Mesothelial cell of epicardium (in vitro differentiated cells): Measurements from ENCODE around the gene WDR83. TPM values are rescaled to one million over a fixed set of nuclear protein-coding genes. Genes with fewer than 3 reads are reported as not detected.

Experiments
- DNase-seq, 2 experiments: peaks; one replicate each; pipeline ENCODE4 v3.0.0; 2021; ENCODE audit warnings: low spot score in 2 of 2; ENCODE audit not compliant: unreplicated experiment in 2 of 2
- H3K27ac Mint-ChIP-seq: 2 replicates; pipeline ENCODE4 v1.8.0; 2021; ENCODE audit warnings: mixed read lengths
- H3K27me3 Mint-ChIP-seq: 2 replicates; pipeline ENCODE4 v1.8.0; 2021; ENCODE audit warnings: low read depth, mixed read lengths
- H3K36me3 Mint-ChIP-seq: 2 replicates; pipeline ENCODE4 v1.8.0; 2021; ENCODE audit warnings: mixed read lengths
- H3K4me1 Mint-ChIP-seq: 2 replicates; pipeline ENCODE4 v1.8.0; 2021; ENCODE audit warnings: mixed read lengths
- H3K4me3 Mint-ChIP-seq: 2 replicates; pipeline ENCODE4 v1.8.0; 2021; ENCODE audit warnings: mild to moderate bottlenecking, moderate library complexity, mixed read lengths
- H3K9me3 Mint-ChIP-seq: 2 replicates; pipeline ENCODE4 v1.8.0; 2021; ENCODE audit warnings: mixed read lengths
- CTCF ChIP-seq: fragments of 200-600 bp; sonication (generic); IDR thresholded peaks from one replicate; pipeline ENCODE4 v1.5.0; 2021; ENCODE audit warnings: antibody characterized with exemption; ENCODE audit not compliant: unreplicated experiment
- total RNA-seq: library from RNA; stranded (reverse); gene quantifications from 3 replicates; pipeline ENCODE4 v1.2.1, GENCODE V29; 2021

WDR83 gene
- total RNA-seq, 1 donor from 2014 or later: 13.6 TPM

- no peak for TF ChIP-seq CTCF
- DNase-seq: no peak
- Mint-ChIP-seq H3K4me1 (peaks cover 6% of the 10 kb centered on the region), H3K36me3 (peaks cover 28% of the 10 kb centered on the region), H3K27me3 (no peaks in the 10 kb centered on the region), H3K4me3 (no peak overlapping the region), H3K27ac (no peak overlapping the region), H3K9me3 (no peaks in the 10 kb centered on the region)
Observed at GRCh38 chr19:12715102-12715501, 48.5 kb downstream of the WDR83 start.

GRCh38 chr19:12715929-12716328 is 49.3 kb downstream of the WDR83 start:
- TF ChIP-seq CTCF: no peak
- H3K4me3 Mint-ChIP-seq: no peak overlapping the region

GRCh38 chr19:12720296-12720695 is 53.7 kb downstream of the WDR83 start:
- TF ChIP-seq CTCF: no peak
- H3K27ac Mint-ChIP-seq: peak overlapping the region; percentile 91
- peaks cover 7% of the 10 kb centered on the region for H3K36me3 Mint-ChIP-seq
- H3K4me3 Mint-ChIP-seq: peak overlapping the region; percentile 74
- no peak for DNase-seq
- no peaks in the 10 kb centered on the region for H3K9me3 Mint-ChIP-seq
- H3K27me3 Mint-ChIP-seq: no peaks in the 10 kb centered on the region
- H3K4me1 Mint-ChIP-seq: peaks cover 26% of the 10 kb centered on the region

More at GRCh38 chr19:12715929-12716328, 49.3 kb downstream of the WDR83 start:
- no peak for DNase-seq
- H3K27me3 Mint-ChIP-seq: no peaks in the 10 kb centered on the region
- H3K4me1 Mint-ChIP-seq: peaks cover 11% of the 10 kb centered on the region
- H3K36me3 Mint-ChIP-seq: peaks cover 24% of the 10 kb centered on the region
- H3K27ac Mint-ChIP-seq: no peak overlapping the region
- H3K9me3 Mint-ChIP-seq: no peaks in the 10 kb centered on the region

DNA sequence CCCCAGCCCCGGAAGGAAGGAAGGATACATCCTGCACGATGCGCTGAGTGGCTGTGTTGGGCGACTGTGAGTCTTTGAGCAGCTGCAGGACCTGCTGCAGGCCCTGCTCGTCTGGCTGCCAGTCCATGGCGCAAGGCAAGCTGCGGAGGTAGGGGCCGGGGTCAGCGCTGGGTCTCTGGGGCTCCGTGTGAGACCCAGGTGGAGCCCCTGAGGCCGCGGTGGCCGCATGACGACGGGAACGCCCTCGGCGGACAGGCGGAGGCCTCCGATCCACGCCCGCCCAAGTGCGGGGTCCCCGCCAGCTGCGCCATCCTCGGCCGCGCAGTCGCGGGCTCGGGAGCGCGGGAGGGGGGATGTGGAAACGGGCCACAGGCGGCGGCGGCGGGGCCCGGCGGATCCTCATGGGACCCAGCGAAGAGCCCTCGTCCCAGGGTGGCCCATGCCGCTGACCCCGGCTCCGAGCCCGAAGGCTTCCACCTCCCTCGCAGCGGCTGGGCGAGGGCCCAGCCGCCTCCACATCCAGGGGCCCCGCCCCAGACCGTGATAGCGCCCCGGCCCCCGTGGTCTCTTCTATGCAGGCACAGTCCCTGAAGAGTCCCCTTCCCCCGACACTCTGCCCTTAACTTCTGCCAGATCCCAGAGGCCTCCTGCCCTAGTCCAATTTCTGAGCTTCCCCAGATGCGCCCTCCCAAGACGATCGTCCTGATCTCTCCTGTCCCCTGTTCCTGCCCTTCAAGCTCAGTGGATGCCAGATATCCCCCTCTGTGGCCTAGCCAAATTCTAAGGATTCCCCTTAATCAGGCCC is 54.4 kb downstream of the WDR83 start:
- peaks cover 26% of the 10 kb centered on the region for H3K4me1 Mint-ChIP-seq
- no peaks in the 10 kb centered on the region for H3K27me3 Mint-ChIP-seq
- H3K27ac Mint-ChIP-seq: peak overlapping the region; percentile 99
- peaks cover 7% of the 10 kb centered on the region for H3K36me3 Mint-ChIP-seq
- no peak for DNase-seq
- no peaks in the 10 kb centered on the region for H3K9me3 Mint-ChIP-seq
- no peak for TF ChIP-seq CTCF
- H3K4me3 Mint-ChIP-seq: peak overlapping the region; percentile 93

- Mint-ChIP-seq H3K27me3 (no peaks in the 10 kb centered on the region), H3K4me1 (peaks cover 27% of the 10 kb centered on the region), H3K9me3 (no peaks in the 10 kb centered on the region), H3K36me3 (peaks cover 5% of the 10 kb centered on the region), H3K4me3 (peak overlapping the region; percentile 97), H3K27ac (peak overlapping the region; percentile 99)
- peak; percentile 60 to 77 for DNase-seq
- no peak for TF ChIP-seq CTCF
Observed at GRCh38 chr19:12721656-12722565, 55.3 kb downstream of the WDR83 start.
